Transverse colon (tissue), 4 donors: Measurements from ENCODE around the gene KNSTRN. TPM values are rescaled to one million over a fixed set of nuclear protein-coding genes. Genes with fewer than 3 reads are reported as not detected.
A peak's percentile ranks its signal among the peaks of the same experiment; 100 is the strongest.

Experiments
- DNase-seq: peaks from one replicate; pipeline ENCODE4 v3.0.0-alpha.2; 2019
- H3K27ac ChIP-seq, 4 donors: fragments of 200-600 bp; sonication (generic); 2 replicates each; pipeline ENCODE4 v1.5.1; 2016 to 2018; ENCODE audit warnings: inconsistent platforms in 4 of 4
- H3K27me3 ChIP-seq: fragments of 200-600 bp; sonication (generic); 2 replicates; pipeline ENCODE4 v1.5.1; 2017; ENCODE audit warnings: inconsistent platforms
- H3K36me3 ChIP-seq, 4 donors: fragments of 200-600 bp; sonication (generic); 2 replicates each; pipeline ENCODE4 v1.5.1; 2017 to 2019; ENCODE audit warnings: inconsistent platforms in 4 of 4
- H3K4me1 ChIP-seq, 4 donors: fragments of 200-600 bp; sonication (generic); 2 replicates each; pipeline ENCODE4 v1.5.1; 2017 to 2020; ENCODE audit warnings: inconsistent platforms in 4 of 4
- H3K4me3 ChIP-seq, 4 donors: fragments of 200-600 bp; sonication (generic); 1 replicate in 1 of 4; 2 replicates in 3 of 4; pipeline versions ENCODE4 v1.5.1 to v1.6.1; 2017 to 2019; ENCODE audit warnings: inconsistent platforms in 4 of 4
- H3K9me3 ChIP-seq, 2 donors: fragments of 200-600 bp; sonication (generic); 2 replicates each; pipeline ENCODE4 v1.5.1; 2017 to 2019; ENCODE audit warnings: inconsistent platforms in 2 of 2
- EP300 ChIP-seq: sonication (generic); formaldehyde crosslinking; IDR thresholded peaks from one replicate; pipeline ENCODE4 v1.6.1; 2017; ENCODE audit warnings: antibody characterized with exemption, low read depth
- POLR2A ChIP-seq: fragments of 450-650 bp; IDR thresholded peaks from one replicate; pipeline ENCODE4 v1.6.1; 2016; ENCODE audit warnings: antibody characterized with exemption, mild to moderate bottlenecking, moderate library complexity
- POLR2AphosphoS5 ChIP-seq, 3 donors: sonication (generic); formaldehyde crosslinking; IDR thresholded peaks; one replicate each; pipeline ENCODE4 v1.6.1; 2016; ENCODE audit warnings: antibody characterized with exemption in 3 of 3
- WGBS, 2 donors: methylation state at CpG; one replicate each; pipeline ENCODE4 v1.1.5; 2018; ENCODE audit warnings: low coverage in 1 of 2; 5-methylcytosine and 5-hydroxymethylcytosine counted together
- in situ Hi-C, 4 donors: fragments of 200-750 bp; cut with MboI; loops; one replicate each; pipeline versions ENCODE4 v1.15.0 to v1.15.1; 2017; ENCODE audit warnings: low sequenced_read_pairs in 3 of 4, low pct_ligation_motif_present in 1 of 4, low pct_unique_long_range_greater_than_20kb in 1 of 4
- intact Hi-C: fragments of 100-400 bp; cut with DNase I; formaldehyde crosslinking; loops from one replicate; pipeline ENCODE4 v1.15.1; 2023; ENCODE audit warnings: low total_unique reads
- total RNA-seq, 4 donors: library from RNA; depleted of rRNA; stranded (reverse); fragments of >200 nt; gene quantifications; one replicate each; pipeline ENCODE4 v1.1.0, GENCODE V29; 2016
- TF ChIP-seq, protein P1 (sequence below), 5 experiments: fragments of 200-600 bp in 3 of 5; fragments of 450-650 bp in 2 of 5; sonication (generic) in 3 of 5; IDR thresholded peaks; 1 replicate in 2 of 5; 2 replicates in 3 of 5; pipeline ENCODE4 v1.5.1; 2016 to 2017; ENCODE audit warnings: antibody characterized with exemption in 5 of 5, inconsistent platforms in 3 of 5, mild to moderate bottlenecking in 2 of 5, moderate library complexity in 1 of 5

KNSTRN gene
- total RNA-seq, 4 donors from 2014 or later: 7.5 to 80.4 (median 8.3) TPM

DNA sequence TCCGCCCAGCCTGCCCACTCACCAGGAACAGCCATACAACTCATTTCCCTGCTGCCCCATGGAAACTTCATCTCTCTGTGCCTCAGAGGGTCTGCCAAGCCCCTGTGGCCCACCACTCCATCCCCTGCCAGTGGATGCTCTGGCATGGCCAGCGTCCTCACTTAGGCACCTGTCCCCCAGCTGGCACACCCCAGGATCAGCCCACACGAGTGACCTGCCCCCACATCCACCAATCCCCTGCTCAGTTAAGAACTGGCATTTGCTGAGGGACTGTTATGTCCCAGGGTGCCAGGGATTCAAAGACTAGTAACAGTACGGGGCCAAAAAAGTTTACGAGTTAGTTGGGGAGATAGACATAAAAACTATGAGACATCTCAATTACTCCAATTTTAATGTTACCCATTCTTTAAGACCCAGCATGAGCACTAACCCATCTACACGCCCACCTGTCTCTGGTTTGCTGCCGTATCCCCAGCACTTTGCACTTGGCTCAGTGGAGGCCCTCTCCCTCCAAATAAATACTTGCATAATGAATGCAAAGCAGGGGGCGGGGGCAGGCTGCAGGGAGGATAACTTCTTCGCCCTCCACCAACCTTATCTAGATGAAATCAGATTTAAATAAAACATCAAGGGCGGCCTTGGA is 46.7 kb downstream of the KNSTRN start:
- Histone ChIP-seq H3K27ac (no peak overlapping the region), H3K27me3 (no peaks in the 10 kb centered on the region), H3K9me3 (no peaks in the 10 kb centered on the region), H3K36me3 (no peaks in the 10 kb centered on the region), H3K4me1 (peaks cover 0 to 3% (median 0%) of the 10 kb centered on the region in 4 donors), H3K4me3 (no peak overlapping the region)
- no peak for TF ChIP-seq EP300
- TF ChIP-seq, protein P1, sequence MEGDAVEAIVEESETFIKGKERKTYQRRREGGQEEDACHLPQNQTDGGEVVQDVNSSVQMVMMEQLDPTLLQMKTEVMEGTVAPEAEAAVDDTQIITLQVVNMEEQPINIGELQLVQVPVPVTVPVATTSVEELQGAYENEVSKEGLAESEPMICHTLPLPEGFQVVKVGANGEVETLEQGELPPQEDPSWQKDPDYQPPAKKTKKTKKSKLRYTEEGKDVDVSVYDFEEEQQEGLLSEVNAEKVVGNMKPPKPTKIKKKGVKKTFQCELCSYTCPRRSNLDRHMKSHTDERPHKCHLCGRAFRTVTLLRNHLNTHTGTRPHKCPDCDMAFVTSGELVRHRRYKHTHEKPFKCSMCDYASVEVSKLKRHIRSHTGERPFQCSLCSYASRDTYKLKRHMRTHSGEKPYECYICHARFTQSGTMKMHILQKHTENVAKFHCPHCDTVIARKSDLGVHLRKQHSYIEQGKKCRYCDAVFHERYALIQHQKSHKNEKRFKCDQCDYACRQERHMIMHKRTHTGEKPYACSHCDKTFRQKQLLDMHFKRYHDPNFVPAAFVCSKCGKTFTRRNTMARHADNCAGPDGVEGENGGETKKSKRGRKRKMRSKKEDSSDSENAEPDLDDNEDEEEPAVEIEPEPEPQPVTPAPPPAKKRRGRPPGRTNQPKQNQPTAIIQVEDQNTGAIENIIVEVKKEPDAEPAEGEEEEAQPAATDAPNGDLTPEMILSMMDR (IDR thresholded peaks at IDR 0.05): no peak
- TF ChIP-seq POLR2AphosphoS5 (IDR thresholded peaks at IDR 0.05): no peak
- TF ChIP-seq POLR2A: no peak
- in situ Hi-C loops (loop anchor here in 1 of 4 donors (10.0 kb wide), 1 partner anchor 64 kb away; no protein-coding TSS in a partner anchor), intact Hi-C loops (no loop called here)
- WGBS, 2 donors: 81 to 86% methylated on average over 8 to 9 of the region's 10 CpGs
- no peak for DNase-seq

DNA sequence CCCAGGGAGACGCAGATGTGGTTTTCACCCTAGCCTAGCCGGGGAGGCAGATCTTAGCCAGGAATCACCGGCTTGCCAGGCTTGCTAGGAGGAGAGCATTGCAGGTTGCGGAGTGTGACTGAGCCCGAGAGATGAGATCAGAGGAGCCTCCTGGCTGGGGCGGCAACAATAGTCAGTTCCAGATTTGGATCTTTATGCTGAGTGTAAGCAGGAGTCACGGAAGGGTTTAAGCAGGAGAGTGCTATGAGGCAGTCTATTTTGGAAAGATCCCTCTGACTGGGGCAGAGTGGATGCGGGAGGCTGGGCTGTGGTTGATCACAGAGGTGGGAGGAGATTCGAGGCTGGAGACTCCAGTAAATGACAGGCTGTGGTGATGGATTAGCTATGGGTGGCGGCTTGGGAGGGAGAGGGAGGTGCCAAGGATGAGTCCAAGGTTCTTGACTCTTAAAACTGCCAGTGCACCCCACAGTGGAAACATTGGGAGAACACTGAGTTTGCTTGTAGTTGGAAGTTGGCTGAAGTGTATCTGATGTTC is 47.8 kb downstream of the KNSTRN start:
- no peaks in the 10 kb centered on the region for H3K27me3 ChIP-seq
- no peak overlapping the region for H3K4me3 ChIP-seq
- intact Hi-C loops (no loop called here), in situ Hi-C loops (no loop called here)
- H3K4me1 ChIP-seq: peaks cover 0 to 3% (median 0%) of the 10 kb centered on the region in 4 donors
- TF ChIP-seq EP300: no peak
- TF ChIP-seq, protein P1 (IDR thresholded peaks at IDR 0.05): no peak
- no peak for TF ChIP-seq POLR2AphosphoS5 (IDR thresholded peaks at IDR 0.05)
- no peak for TF ChIP-seq POLR2A
- no peak overlapping the region for H3K27ac ChIP-seq
- no peaks in the 10 kb centered on the region for H3K36me3 ChIP-seq
- peak; percentile 69 for DNase-seq
- no peaks in the 10 kb centered on the region for H3K9me3 ChIP-seq
- 45 to 80% methylated on average over 1 to 10 of the region's 10 CpGs for WGBS, 2 donors

DNA sequence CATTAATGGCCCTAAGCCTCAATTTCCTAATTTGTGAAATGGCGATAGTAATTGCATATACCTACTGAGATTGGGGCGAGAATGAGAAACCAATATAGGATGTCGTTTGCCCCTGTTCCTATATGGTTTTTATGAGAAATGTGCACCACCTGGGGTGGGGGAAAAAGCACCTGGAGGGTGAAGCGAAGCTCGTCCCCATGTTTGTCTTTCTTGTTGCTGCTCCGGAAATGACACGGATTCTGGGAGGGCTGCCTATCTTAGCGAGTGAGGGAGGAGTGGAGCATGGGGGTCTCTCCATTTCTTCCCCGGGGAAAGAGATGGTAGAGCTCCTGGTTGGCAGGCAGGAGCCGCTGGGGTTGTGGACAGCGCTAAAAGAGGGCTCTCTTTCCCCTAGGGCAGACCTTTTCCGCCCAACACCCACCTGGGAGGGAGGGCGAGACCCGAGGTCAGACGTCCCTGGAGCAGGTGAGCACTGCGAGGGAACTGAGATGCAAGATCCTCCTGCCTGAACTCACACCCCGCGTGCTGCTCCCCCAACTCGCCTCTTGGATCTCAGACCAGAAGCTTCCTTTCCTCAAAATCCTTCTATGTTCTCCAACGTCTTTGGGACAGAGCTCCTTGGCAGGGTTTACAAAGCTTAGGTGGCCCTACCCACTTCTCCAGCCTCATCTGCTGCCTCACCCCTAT is 52.6 kb downstream of the KNSTRN start:
- DNase-seq: no peak
- H3K36me3 ChIP-seq: no peaks in the 10 kb centered on the region
- no peak overlapping the region for H3K27ac ChIP-seq
- peaks cover 23% of the 10 kb centered on the region for H3K27me3 ChIP-seq
- WGBS, 2 donors: 35 to 60% methylated on average over 3 to 20 of the region's 20 CpGs
- peak overlapping the region in 1 of 4 donors; percentile 51 for H3K4me3 ChIP-seq
- no peak for TF ChIP-seq EP300
- TF ChIP-seq POLR2AphosphoS5 (IDR thresholded peaks at IDR 0.05): no peak
- no peak for TF ChIP-seq POLR2A
- TF ChIP-seq, protein P1 (IDR thresholded peaks at IDR 0.05): no peak
- intact Hi-C loops: no loop called here
- peaks cover 19 to 32% (median 27%) of the 10 kb centered on the region in 4 donors for H3K4me1 ChIP-seq
- H3K9me3 ChIP-seq: no peaks in the 10 kb centered on the region
- in situ Hi-C loops: no loop called here

DNA sequence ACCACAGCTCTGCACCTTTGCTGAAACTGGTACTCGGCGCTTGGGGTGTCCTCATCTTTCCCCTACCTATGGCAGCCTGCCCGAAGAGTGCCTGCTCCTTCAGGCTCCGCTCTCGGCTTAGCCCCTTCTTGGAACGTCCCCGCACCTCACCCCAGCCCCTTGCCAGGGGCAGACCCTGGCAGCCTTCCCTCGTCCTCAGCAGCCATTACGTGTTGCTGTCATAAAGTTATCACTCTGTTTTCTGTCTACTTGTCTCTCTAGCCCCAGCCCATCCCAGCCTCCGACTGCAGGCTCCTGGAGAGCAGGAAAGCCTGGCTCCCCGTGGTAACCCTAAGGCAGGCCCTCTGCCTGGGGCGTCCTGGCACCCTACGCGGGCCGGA is 53.2 kb downstream of the KNSTRN start:
- H3K4me3 ChIP-seq: peak overlapping the region in 3 of 4 donors; percentile 34 to 51 (median 37)
- peaks cover 19 to 34% (median 31%) of the 10 kb centered on the region in 4 donors for H3K4me1 ChIP-seq
- WGBS, 2 donors: 21 to 24% methylated on average over 5 to 13 of the region's 15 CpGs
- DNase-seq: no peak
- no peak for TF ChIP-seq EP300
- TF ChIP-seq POLR2A: no peak
- TF ChIP-seq, protein P1 (IDR thresholded peaks at IDR 0.05): no peak
- TF ChIP-seq POLR2AphosphoS5 (IDR thresholded peaks at IDR 0.05): no peak
- H3K27ac ChIP-seq: peak overlapping the region in 1 of 4 donors; percentile 37
- in situ Hi-C loops: no loop called here
- intact Hi-C loops: no loop called here
- no peaks in the 10 kb centered on the region for H3K9me3 ChIP-seq
- no peaks in the 10 kb centered on the region for H3K36me3 ChIP-seq
- H3K27me3 ChIP-seq: peaks cover 23% of the 10 kb centered on the region
